ENCODE results near the gene LCTL. TPM values are rescaled to one million over a fixed set of nuclear protein-coding genes. Genes with fewer than 3 reads are reported as not detected.

Gene LCTL
- polyA plus RNA-seq, 2 donors = not detected

- WGBS, 2 donors = 78 to 83% methylated on average over 3 of the region's 3 CpGs
- Histone ChIP-seq H3K4me1 (ENCODE audit: control insufficient read depth in 2 of 2, insufficient read depth in 2 of 2, low read length in 1 of 2) (no peaks in the 10 kb centered on the region), H3K4me3 (ENCODE audit: low read depth in 1 of 2, low read length in 2 of 2) (no peak overlapping the region)
Observed at GRCh38 chr15:66570327-66570726, 4.5 kb upstream of the LCTL start.

GRCh38 chr15:66569461-66570137 lies 3.8 kb upstream of the LCTL start:
- H3K27me3 ChIP-seq (ENCODE audit: control insufficient read depth in 1 of 2, insufficient read depth in 2 of 2, low read length in 2 of 2) = no peaks in the 10 kb centered on the region
- H3K27ac ChIP-seq (ENCODE audit: low read depth in 2 of 2, low read length in 1 of 2) = no peak overlapping the region
- WGBS, 2 donors = 78 to 82% methylated on average over 9 of the region's 9 CpGs
- H3K4me1 ChIP-seq (ENCODE audit: control insufficient read depth in 2 of 2, insufficient read depth in 2 of 2, low read length in 1 of 2) = no peaks in the 10 kb centered on the region
- H3K4me3 ChIP-seq (ENCODE audit: low read depth in 1 of 2, low read length in 2 of 2) = no peak overlapping the region
- H3K36me3 ChIP-seq (ENCODE audit: control insufficient read depth in 2 of 2, insufficient read depth in 2 of 2, low read length in 1 of 2) = no peaks in the 10 kb centered on the region
- H3K9me3 ChIP-seq (ENCODE audit: control insufficient read depth in 2 of 2, insufficient read depth in 1 of 2, low read depth in 1 of 2, low read length in 1 of 2) = no peaks in the 10 kb centered on the region

More at GRCh38 chr15:66570327-66570726, 4.5 kb upstream of the LCTL start:
- no peaks in the 10 kb centered on the region for H3K9me3 ChIP-seq (ENCODE audit: control insufficient read depth in 2 of 2, insufficient read depth in 1 of 2, low read depth in 1 of 2, low read length in 1 of 2)
- no peaks in the 10 kb centered on the region for H3K36me3 ChIP-seq (ENCODE audit: control insufficient read depth in 2 of 2, insufficient read depth in 2 of 2, low read length in 1 of 2)
- no peaks in the 10 kb centered on the region for H3K27me3 ChIP-seq (ENCODE audit: control insufficient read depth in 1 of 2, insufficient read depth in 2 of 2, low read length in 2 of 2)
- no peak overlapping the region for H3K27ac ChIP-seq (ENCODE audit: low read depth in 2 of 2, low read length in 1 of 2)

- Histone ChIP-seq H3K27ac (ENCODE audit: low read depth in 2 of 2, low read length in 1 of 2) (no peak overlapping the region), H3K4me1 (ENCODE audit: control insufficient read depth in 2 of 2, insufficient read depth in 2 of 2, low read length in 1 of 2) (no peaks in the 10 kb centered on the region), H3K27me3 (ENCODE audit: control insufficient read depth in 1 of 2, insufficient read depth in 2 of 2, low read length in 2 of 2) (no peaks in the 10 kb centered on the region), H3K9me3 (ENCODE audit: control insufficient read depth in 2 of 2, insufficient read depth in 1 of 2, low read depth in 1 of 2, low read length in 1 of 2) (no peaks in the 10 kb centered on the region), H3K4me3 (ENCODE audit: low read depth in 1 of 2, low read length in 2 of 2) (no peak overlapping the region), H3K36me3 (ENCODE audit: control insufficient read depth in 2 of 2, insufficient read depth in 2 of 2, low read length in 1 of 2) (no peaks in the 10 kb centered on the region)
- 88 to 91% methylated on average over 7 of the region's 7 CpGs for WGBS, 2 donors
Observed at GRCh38 chr15:66567897-66568296, 2.1 kb upstream of the LCTL start.

GRCh38 chr15:66566963-66567531 lies 1.2 kb upstream of the LCTL start:
- Histone ChIP-seq H3K4me1 (ENCODE audit: control insufficient read depth in 2 of 2, insufficient read depth in 2 of 2, low read length in 1 of 2) (no peaks in the 10 kb centered on the region), H3K9me3 (ENCODE audit: control insufficient read depth in 2 of 2, insufficient read depth in 1 of 2, low read depth in 1 of 2, low read length in 1 of 2) (no peaks in the 10 kb centered on the region), H3K4me3 (ENCODE audit: low read depth in 1 of 2, low read length in 2 of 2) (no peak overlapping the region), H3K36me3 (ENCODE audit: control insufficient read depth in 2 of 2, insufficient read depth in 2 of 2, low read length in 1 of 2) (no peaks in the 10 kb centered on the region), H3K27me3 (ENCODE audit: control insufficient read depth in 1 of 2, insufficient read depth in 2 of 2, low read length in 2 of 2) (no peaks in the 10 kb centered on the region), H3K27ac (ENCODE audit: low read depth in 2 of 2, low read length in 1 of 2) (no peak overlapping the region)
- 29 to 32% methylated on average over 15 of the region's 15 CpGs for WGBS, 2 donors

DNA sequence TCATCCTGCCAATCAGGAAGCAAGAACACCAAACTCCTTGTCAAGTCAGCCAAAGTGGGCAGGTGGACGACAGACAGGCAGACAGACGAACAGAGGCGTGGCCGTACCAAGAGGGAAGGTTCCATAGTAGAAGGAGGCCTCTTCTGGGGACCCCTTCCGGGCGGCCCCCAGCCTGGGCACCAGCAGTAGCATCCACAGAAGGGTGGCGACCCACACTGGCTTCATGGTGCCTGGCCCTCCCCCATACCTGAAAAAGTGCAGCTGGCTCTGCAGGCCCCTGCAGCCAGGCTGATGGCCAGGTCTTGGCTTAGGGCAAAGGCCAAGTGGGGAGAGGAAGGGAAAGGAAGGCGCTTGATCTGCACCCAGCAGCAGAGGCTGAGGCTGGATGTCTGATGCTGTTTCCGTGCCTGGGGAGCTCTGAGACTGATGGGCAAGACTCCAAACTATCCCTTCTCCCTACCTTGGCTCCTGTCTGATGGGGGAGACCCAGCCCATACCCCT lies 607 bp downstream of the LCTL start:
- Histone ChIP-seq H3K9me3 (ENCODE audit: control insufficient read depth in 2 of 2, insufficient read depth in 1 of 2, low read depth in 1 of 2, low read length in 1 of 2) (no peaks in the 10 kb centered on the region), H3K27ac (ENCODE audit: low read depth in 2 of 2, low read length in 1 of 2) (no peak overlapping the region), H3K27me3 (ENCODE audit: control insufficient read depth in 1 of 2, insufficient read depth in 2 of 2, low read length in 2 of 2) (no peaks in the 10 kb centered on the region), H3K36me3 (ENCODE audit: control insufficient read depth in 2 of 2, insufficient read depth in 2 of 2, low read length in 1 of 2) (no peaks in the 10 kb centered on the region), H3K4me3 (ENCODE audit: low read depth in 1 of 2, low read length in 2 of 2) (no peak overlapping the region), H3K4me1 (ENCODE audit: control insufficient read depth in 2 of 2, insufficient read depth in 2 of 2, low read length in 1 of 2) (no peaks in the 10 kb centered on the region)
- 74 to 85% methylated on average over 9 of the region's 9 CpGs for WGBS, 2 donors

GRCh38 chr15:66564136-66565041 lies 1.4 kb downstream of the LCTL start:
- WGBS, 2 donors = 68 to 76% methylated on average over 18 of the region's 18 CpGs
- Histone ChIP-seq H3K36me3 (ENCODE audit: control insufficient read depth in 2 of 2, insufficient read depth in 2 of 2, low read length in 1 of 2) (no peaks in the 10 kb centered on the region), H3K4me3 (ENCODE audit: low read depth in 1 of 2, low read length in 2 of 2) (no peak overlapping the region), H3K4me1 (ENCODE audit: control insufficient read depth in 2 of 2, insufficient read depth in 2 of 2, low read length in 1 of 2) (no peaks in the 10 kb centered on the region), H3K27ac (ENCODE audit: low read depth in 2 of 2, low read length in 1 of 2) (no peak overlapping the region), H3K9me3 (ENCODE audit: control insufficient read depth in 2 of 2, insufficient read depth in 1 of 2, low read depth in 1 of 2, low read length in 1 of 2) (no peaks in the 10 kb centered on the region), H3K27me3 (ENCODE audit: control insufficient read depth in 1 of 2, insufficient read depth in 2 of 2, low read length in 2 of 2) (no peaks in the 10 kb centered on the region)

DNA sequence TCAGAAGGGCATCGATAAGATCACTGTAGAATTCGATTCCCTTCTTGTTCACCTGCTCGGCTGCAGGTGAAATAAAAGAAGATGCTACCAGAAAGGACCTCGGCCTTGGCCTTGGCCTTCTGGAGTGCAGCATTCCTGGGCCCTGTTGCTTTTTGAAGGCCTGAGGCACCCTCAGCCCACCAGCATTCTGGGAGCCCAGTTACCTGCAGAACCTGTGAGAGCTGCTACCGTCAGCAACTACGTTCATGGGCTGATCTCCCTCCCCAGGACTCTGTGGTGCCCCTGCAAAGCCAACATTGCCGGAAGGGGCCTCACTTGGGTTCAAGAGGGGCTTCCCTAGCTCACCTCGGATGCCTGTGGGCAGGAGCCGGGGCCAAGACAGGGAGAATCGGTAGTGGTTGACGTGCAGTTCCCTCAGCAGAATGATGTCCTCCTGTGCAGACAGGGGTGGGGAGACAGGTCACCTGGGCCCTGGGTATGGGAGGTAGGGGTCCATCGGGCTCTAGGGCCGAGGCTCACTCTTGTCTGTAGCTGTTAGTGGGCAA lies 2.2 kb downstream of the LCTL start:
- Histone ChIP-seq H3K36me3 (ENCODE audit: control insufficient read depth in 2 of 2, insufficient read depth in 2 of 2, low read length in 1 of 2) (no peaks in the 10 kb centered on the region), H3K9me3 (ENCODE audit: control insufficient read depth in 2 of 2, insufficient read depth in 1 of 2, low read depth in 1 of 2, low read length in 1 of 2) (no peaks in the 10 kb centered on the region), H3K27ac (ENCODE audit: low read depth in 2 of 2, low read length in 1 of 2) (no peak overlapping the region), H3K4me1 (ENCODE audit: control insufficient read depth in 2 of 2, insufficient read depth in 2 of 2, low read length in 1 of 2) (no peaks in the 10 kb centered on the region), H3K4me3 (ENCODE audit: low read depth in 1 of 2, low read length in 2 of 2) (no peak overlapping the region), H3K27me3 (ENCODE audit: control insufficient read depth in 1 of 2, insufficient read depth in 2 of 2, low read length in 2 of 2) (no peaks in the 10 kb centered on the region)
- WGBS, 2 donors = 93 to 94% methylated on average over 13 of the region's 13 CpGs

- H3K9me3 ChIP-seq (ENCODE audit: control insufficient read depth in 2 of 2, insufficient read depth in 1 of 2, low read depth in 1 of 2, low read length in 1 of 2) = no peaks in the 10 kb centered on the region
- no peak overlapping the region for H3K4me3 ChIP-seq (ENCODE audit: low read depth in 1 of 2, low read length in 2 of 2)
- WGBS, 2 donors = 85 to 86% methylated on average over 4 of the region's 4 CpGs
- H3K27ac ChIP-seq (ENCODE audit: low read depth in 2 of 2, low read length in 1 of 2) = no peak overlapping the region
- H3K36me3 ChIP-seq (ENCODE audit: control insufficient read depth in 2 of 2, insufficient read depth in 2 of 2, low read length in 1 of 2) = no peaks in the 10 kb centered on the region
- no peaks in the 10 kb centered on the region for H3K27me3 ChIP-seq (ENCODE audit: control insufficient read depth in 1 of 2, insufficient read depth in 2 of 2, low read length in 2 of 2)
- no peaks in the 10 kb centered on the region for H3K4me1 ChIP-seq (ENCODE audit: control insufficient read depth in 2 of 2, insufficient read depth in 2 of 2, low read length in 1 of 2)
Observed at GRCh38 chr15:66563126-66563525, 2.7 kb downstream of the LCTL start.

- no peaks in the 10 kb centered on the region for H3K27me3 ChIP-seq (ENCODE audit: control insufficient read depth in 1 of 2, insufficient read depth in 2 of 2, low read length in 2 of 2)
- no peaks in the 10 kb centered on the region for H3K9me3 ChIP-seq (ENCODE audit: control insufficient read depth in 2 of 2, insufficient read depth in 1 of 2, low read depth in 1 of 2, low read length in 1 of 2)
- no peak overlapping the region for H3K27ac ChIP-seq (ENCODE audit: low read depth in 2 of 2, low read length in 1 of 2)
- no peaks in the 10 kb centered on the region for H3K36me3 ChIP-seq (ENCODE audit: control insufficient read depth in 2 of 2, insufficient read depth in 2 of 2, low read length in 1 of 2)
- H3K4me1 ChIP-seq (ENCODE audit: control insufficient read depth in 2 of 2, insufficient read depth in 2 of 2, low read length in 1 of 2) = no peaks in the 10 kb centered on the region
- WGBS, 2 donors = 92 to 94% methylated on average over 18 of the region's 18 CpGs
- no peak overlapping the region for H3K4me3 ChIP-seq (ENCODE audit: low read depth in 1 of 2, low read length in 2 of 2)
Observed at GRCh38 chr15:66560856-66561525, 4.8 kb downstream of the LCTL start.

Measured in esophagus (tissue), 2 donors.